Choroid plexus epithelial cell (primary cell): ENCODE data around the gene BCL11B.

Experiments
- DNase-seq: peaks from one replicate; pipeline ENCODE4 v3.0.0-alpha.2; 2010; ENCODE audit warnings: low read depth
- H3K4me3 ChIP-seq: 2 replicates; pipeline ENCODE4 v1.5.1; 2011; ENCODE audit warnings: low read depth, mild to moderate bottlenecking, control low read depth, low read length, moderate library complexity
- CTCF ChIP-seq: conservative IDR thresholded peaks from 2 replicates; pipeline ENCODE4 v1.5.1; 2011; ENCODE audit warnings: low read depth, mild to moderate bottlenecking, control low read depth, inconsistent platforms, low read length, moderate library complexity

The BCL11B gene

GRCh38 chr14:99287269-99287942 lies 15.4 kb upstream of the BCL11B start:
- no peak overlapping the region for H3K4me3 ChIP-seq
- no peak for TF ChIP-seq CTCF

GRCh38 chr14:99286761-99287160 lies 14.8 kb upstream of the BCL11B start:
- no peak overlapping the region for H3K4me3 ChIP-seq
- DNase-seq, result no peak

More at GRCh38 chr14:99287269-99287942, 15.4 kb upstream of the BCL11B start:
- DNase-seq, result no peak

GRCh38 chr14:99284254-99285004 lies 12.4 kb upstream of the BCL11B start:
- H3K4me3 ChIP-seq, result no peak overlapping the region
- no peak for TF ChIP-seq CTCF
- DNase-seq, result no peak

More at GRCh38 chr14:99286761-99287160, 14.8 kb upstream of the BCL11B start:
- no peak for TF ChIP-seq CTCF

GRCh38 chr14:99282261-99283050 lies 10.5 kb upstream of the BCL11B start:
- TF ChIP-seq CTCF, result no peak
- no peak overlapping the region for H3K4me3 ChIP-seq
- no peak for DNase-seq

- no peak for TF ChIP-seq CTCF
- no peak overlapping the region for H3K4me3 ChIP-seq
- no peak for DNase-seq
These were observed 9.4 kb upstream of the BCL11B start for GRCh38 chr14:99281396-99281795.

- H3K4me3 ChIP-seq, result no peak overlapping the region
- no peak for DNase-seq
- no peak for TF ChIP-seq CTCF
These were observed 8.9 kb upstream of the BCL11B start for GRCh38 chr14:99280852-99281251.
